ENCODE data around the gene CLDN15. TPM values are rescaled to one million over a fixed set of nuclear protein-coding genes. Genes with fewer than 3 reads are reported as not detected.

The CLDN15 gene
- total RNA-seq, 1 experiment from 2014 or later = 9.7 TPM

GRCh38 chr7:101236292-101236835 lies 1.2 kb downstream of the CLDN15 start:
- Histone ChIP-seq H3K4ac (ENCODE audit: low read depth, low read length) (no peak overlapping the region), H4K5ac (ENCODE audit: insufficient read length, low read depth, low read length) (no peak overlapping the region), H4K8ac (replicated peaks; ENCODE audit: insufficient read length, low read depth, low read length) (no peak overlapping the region), H3K79me1 (ENCODE audit: insufficient read depth, low read depth, low read length, poor library complexity, severe bottlenecking) (no peaks in the 10 kb centered on the region), H2BK20ac (ENCODE audit: low read depth, low read length, poor library complexity, severe bottlenecking) (no peak overlapping the region), H2AK5ac (ENCODE audit: insufficient read length, low read length) (no peak overlapping the region), H3K4me2 (ENCODE audit: insufficient read depth, insufficient read length, low read length) (no peak overlapping the region), H3T11ph (ENCODE audit: low read length) (no peak overlapping the region), H3K9ac (ENCODE audit: extremely low read depth, insufficient read length, low read length) (no peak overlapping the region), H4K20me1 (ENCODE audit: control insufficient read depth, insufficient read depth, insufficient read length) (no peaks in the 10 kb centered on the region), H2AFZ (ENCODE audit: low read length) (no peak overlapping the region), H2BK12ac (ENCODE audit: insufficient read length, low read depth, low read length) (no peak overlapping the region), H2BK15ac (ENCODE audit: low read depth, low read length) (no peak overlapping the region), H3K23me2 (ENCODE audit: insufficient read length, low read depth, low read length, poor library complexity, severe bottlenecking) (no peaks in the 10 kb centered on the region), H3K14ac (ENCODE audit: insufficient read depth, low read length) (no peak overlapping the region; the same call in 1 of the 2 replicates), H3K4me1 (ENCODE audit: insufficient read depth, low read length) (0 out of 2 replicates have a peak, but pooled peaks cover 3% of the 10 kb centered on the region), H3K23ac (ENCODE audit: insufficient read length, low read depth, low read length) (no peak overlapping the region), H3K27ac (ENCODE audit: insufficient read length, low read depth, low read length) (no peak overlapping the region), H3K9me3 (ENCODE audit: control insufficient read depth, low read depth, low read length) (no peaks in the 10 kb centered on the region), H2BK120ac (ENCODE audit: low read depth, low read length, poor library complexity, severe bottlenecking) (no peak overlapping the region), H3K56ac (ENCODE audit: insufficient read length, low read depth, low read length) (no peak overlapping the region), H2BK5ac (ENCODE audit: insufficient read length, low read length) (no peak overlapping the region), H3K18ac (ENCODE audit: insufficient read length, low read depth, low read length) (no peak overlapping the region), H3K27me3 (ENCODE audit: insufficient read depth, low read length) (no peaks in the 10 kb centered on the region), H3K79me2 (ENCODE audit: insufficient read depth, low read length) (no peaks in the 10 kb centered on the region), H4K91ac (ENCODE audit: insufficient read length, low read depth, low read length) (no peak overlapping the region)
- Mint-ChIP-seq H3K4me3 (no peak overlapping the region), H3K27me3 (ENCODE audit: low read depth) (no peaks in the 10 kb centered on the region), H3K4me1 (peaks cover 16 to 31% of the 10 kb centered on the region in 2 experiments), H3K27ac (no peak overlapping the region; a peak in 1 of 7 replicates), H3K9me3 (no peaks in the 10 kb centered on the region), H3K36me3 (ENCODE audit: insufficient read depth in 1 of 3, low read depth in 3 of 3) (peaks cover 3 to 23% (median 4%) of the 10 kb centered on the region in 3 experiments; a peak in 5 of 7 replicates)
- DNase-seq = no peak
- WGBS (ENCODE audit: extremely low coverage, insufficient read length, low lambda C conversion rate) = no CpG with 5 or more reads among the region's 21 CpGs
- no peak for TF ChIP-seq CTCF (conservative IDR thresholded peaks at IDR 0.05)

Measured in H9 (cell line).